H1 (cell line): Measurements from ENCODE around the gene KCNK7. TPM values are rescaled to one million over a fixed set of nuclear protein-coding genes. Genes with fewer than 3 reads are reported as not detected.
A peak's percentile ranks its signal among the peaks of the same experiment; 100 is the strongest.

Source experiments
- BACH1 ChIP-seq: IDR thresholded peaks from 2 replicates; pipeline ENCODE4 v1.6.1; 2012; ENCODE audit warnings: low read length, improper control_type of control experiment
- BCL11A ChIP-seq, 2 experiments: IDR thresholded peaks; one replicate each; pipeline ENCODE4 v1.6.1; 2011; ENCODE audit warnings: low read depth in 2 of 2, low read length in 2 of 2, mild to moderate bottlenecking in 2 of 2
- CHD2 ChIP-seq: IDR thresholded peaks from 2 replicates; pipeline ENCODE4 v1.6.1; 2012; ENCODE audit warnings: low read length, improper control_type of control experiment
- EZH2 ChIP-seq: fragments of 200-600 bp; sonication (generic); IDR thresholded peaks from 2 replicates; pipeline ENCODE4 v1.7.1; 2012; ENCODE audit warnings: low read depth, mild to moderate bottlenecking, moderate library complexity, low read length, inconsistent platforms; ENCODE audit not compliant: severe bottlenecking
- HDAC6 ChIP-seq: IDR thresholded peaks from one replicate; pipeline ENCODE4 v1.7.1; 2012; ENCODE audit warnings: low read depth, mild to moderate bottlenecking, inconsistent platforms, low read length, moderate library complexity
- KDM4A ChIP-seq: IDR thresholded peaks from one replicate; pipeline ENCODE4 v1.7.1; 2012; ENCODE audit warnings: low read depth, mild to moderate bottlenecking, moderate library complexity, low read length, inconsistent platforms; ENCODE audit not compliant: severe bottlenecking
- KDM5A ChIP-seq: fragments of 200-600 bp; IDR thresholded peaks from 2 replicates; pipeline ENCODE4 v1.7.1; 2012; ENCODE audit warnings: mild to moderate bottlenecking, low read length, inconsistent platforms, mixed read lengths
- NRF1 ChIP-seq: IDR thresholded peaks from 2 replicates; pipeline ENCODE4 v1.6.1; 2011; ENCODE audit warnings: mild to moderate bottlenecking, low read depth, low read length, improper control_type of control experiment
- POLR2A ChIP-seq, 2 experiments: IDR thresholded peaks; 1 replicate in 1 of 2; 2 replicates in 1 of 2; pipeline ENCODE4 v1.6.1; 2011; ENCODE audit warnings: low read depth in 2 of 2, low read length in 2 of 2, mild to moderate bottlenecking in 2 of 2; ENCODE audit errors: control extremely low read depth in 1 of 2
- RBBP5 ChIP-seq: IDR thresholded peaks from 2 replicates; pipeline ENCODE4 v1.7.1; 2012; ENCODE audit warnings: low read depth, mild to moderate bottlenecking, inconsistent platforms, low read length, moderate library complexity, borderline replicate concordance
- SUZ12 ChIP-seq: fragments of 200-600 bp; sonication (generic); IDR thresholded peaks from 2 replicates; pipeline ENCODE4 v1.6.1; 2012; ENCODE audit warnings: mild to moderate bottlenecking, inconsistent platforms, low read length, moderate library complexity, mixed read lengths
- TAF1 ChIP-seq: IDR thresholded peaks from 2 replicates; pipeline ENCODE4 v1.6.1; 2011; ENCODE audit warnings: mild to moderate bottlenecking, low read depth, low read length
- polyA plus RNA-seq, 7 experiments: library from polyadenylated mRNA; depleted of rRNA in 3 of 7; stranded (reverse) in 5 of 7; unstranded in 2 of 7; fragments of >200 nt in 5 of 7; fragments of 200-250 nt in 2 of 7; gene quantifications; 1 replicate in 5 of 7; 2 replicates in 1 of 7; 4 replicates in 1 of 7; pipeline versions ENCODE4 v1.2.1 to v1.2.3, GENCODE V29; 2011 to 2013; ENCODE audit warnings: missing spikeins in 2 of 7, mixed read lengths in 2 of 7
- total RNA-seq: library from RNA; stranded (reverse); fragmentation: NEBNext Ultra II Directional; extraction: Animal tissue kit (Norgen Biotek cat#: 25700); gene quantifications from 2 replicates; pipeline ENCODE4 v1.2.1, GENCODE V29; 2021
- TF ChIP-seq, protein P1 (sequence below): IDR thresholded peaks from 2 replicates; pipeline ENCODE4 v1.6.1; 2012; ENCODE audit warnings: low read length, inconsistent platforms
- TF ChIP-seq, protein P2 (sequence below): IDR thresholded peaks from 2 replicates; pipeline ENCODE4 v1.6.1; 2012; ENCODE audit warnings: inconsistent platforms

Gene KCNK7
- total and polyA plus RNA-seq, 2 of the 8 experiments (the other 6 are each of a cell fraction or from before 2014, with no cell fraction given): 0.74 to 1.0 TPM

DNA sequence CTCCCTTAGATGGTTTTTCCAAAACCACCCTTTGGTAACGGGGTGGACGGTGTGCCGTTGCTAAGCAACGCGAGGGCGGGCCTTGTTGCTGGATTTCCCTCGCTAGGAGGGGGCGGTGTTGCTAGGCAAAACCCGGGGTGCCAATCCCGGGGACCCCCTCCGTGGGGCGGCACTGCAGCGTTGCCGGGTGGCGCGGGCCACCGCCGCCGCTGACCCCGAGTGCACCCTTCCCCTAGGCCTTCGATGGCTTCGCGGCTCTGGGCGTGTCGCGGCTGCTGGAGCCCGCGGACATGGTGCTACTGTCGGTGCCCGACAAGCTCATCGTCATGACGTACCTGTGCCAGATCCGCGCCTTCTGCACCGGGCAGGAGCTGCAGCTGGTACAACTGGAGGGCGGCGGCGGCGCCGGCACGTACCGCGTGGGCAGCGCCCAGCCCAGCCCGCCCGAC is 10.9 kb downstream of the KCNK7 start (continued):
- peak; percentile 51 for TF ChIP-seq KDM4A
- no peak for TF ChIP-seq CHD2
- no peak for TF ChIP-seq HDAC6
- no peak for TF ChIP-seq KDM5A
- TF ChIP-seq, protein P1, sequence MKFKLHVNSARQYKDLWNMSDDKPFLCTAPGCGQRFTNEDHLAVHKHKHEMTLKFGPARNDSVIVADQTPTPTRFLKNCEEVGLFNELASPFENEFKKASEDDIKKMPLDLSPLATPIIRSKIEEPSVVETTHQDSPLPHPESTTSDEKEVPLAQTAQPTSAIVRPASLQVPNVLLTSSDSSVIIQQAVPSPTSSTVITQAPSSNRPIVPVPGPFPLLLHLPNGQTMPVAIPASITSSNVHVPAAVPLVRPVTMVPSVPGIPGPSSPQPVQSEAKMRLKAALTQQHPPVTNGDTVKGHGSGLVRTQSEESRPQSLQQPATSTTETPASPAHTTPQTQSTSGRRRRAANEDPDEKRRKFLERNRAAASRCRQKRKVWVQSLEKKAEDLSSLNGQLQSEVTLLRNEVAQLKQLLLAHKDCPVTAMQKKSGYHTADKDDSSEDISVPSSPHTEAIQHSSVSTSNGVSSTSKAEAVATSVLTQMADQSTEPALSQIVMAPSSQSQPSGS: no peak
- no peak for TF ChIP-seq BACH1
- TF ChIP-seq TAF1: no peak
- no peak for TF ChIP-seq NRF1
- TF ChIP-seq RBBP5: 0 out of 2 replicates have a peak, but pooled peaks have one; percentile 59
- TF ChIP-seq, protein P2, sequence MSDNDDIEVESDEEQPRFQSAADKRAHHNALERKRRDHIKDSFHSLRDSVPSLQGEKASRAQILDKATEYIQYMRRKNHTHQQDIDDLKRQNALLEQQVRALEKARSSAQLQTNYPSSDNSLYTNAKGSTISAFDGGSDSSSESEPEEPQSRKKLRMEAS: no peak; the same call in 1 of the 2 replicates
- peak; percentile 53 for TF ChIP-seq EZH2
- TF ChIP-seq BCL11A (IDR thresholded peaks at IDR 0.05; ENCODE audit: low read depth in 2 of 2, low read length in 2 of 2): no peak
- no peak for TF ChIP-seq POLR2A (IDR thresholded peaks at IDR 0.05; ENCODE audit: control extremely low read depth in 1 of 2, low read depth in 2 of 2, low read length in 2 of 2)
- TF ChIP-seq SUZ12: peak; percentile 55
